OCI-LY3 (cell line): Measurements from ENCODE around the gene ASIC3.
A peak's percentile ranks its signal among the peaks of the same experiment; 100 is the strongest.

ENCODE experiments used
- H2AFZ ChIP-seq: fragments of 200-600, 300-600 bp; shearing (Covaris generic); 2 replicates; pipeline ENCODE4 v1.6.0; 2014; ENCODE audit warnings: antibody characterized with exemption, low read depth, low read length
- H3K27ac ChIP-seq: fragments of 200-600, 300-600 bp; sonication (generic); 2 replicates; pipeline ENCODE4 v1.5.1; 2014; ENCODE audit warnings: mild to moderate bottlenecking, low read length, moderate library complexity, mixed read lengths
- H3K27me3 ChIP-seq: fragments of 200-600, 300-600 bp; sonication (generic); 2 replicates; pipeline ENCODE4 v1.6.1; 2014; ENCODE audit warnings: low read depth, low read length, mixed read lengths
- H3K36me3 ChIP-seq: fragments of 200-600, 300-600 bp; sonication (generic); replicated peaks from 2 replicates; pipeline ENCODE3; 2014; ENCODE audit warnings: low read depth, low read length, mixed read lengths
- H3K4me1 ChIP-seq: fragments of 300-600, 200-600 bp; sonication (generic); 2 replicates; pipeline ENCODE4 v1.6.1; 2014; ENCODE audit warnings: low read length, mixed read lengths
- H3K4me2 ChIP-seq: fragments of 200-600, 300-600 bp; sonication (generic); 2 replicates; pipeline ENCODE4 v1.6.1; 2014; ENCODE audit warnings: low read length, mixed read lengths
- H3K4me3 ChIP-seq: fragments of 300-600, 200-600 bp; sonication (generic); 2 replicates; pipeline ENCODE4 v1.5.1; 2014; ENCODE audit warnings: antibody characterized with exemption, mild to moderate bottlenecking, low read length, moderate library complexity
- H3K79me2 ChIP-seq: fragments of 300-600, 200-600 bp; shearing (Covaris generic); 2 replicates; pipeline ENCODE4 v1.6.1; 2014; ENCODE audit warnings: mild to moderate bottlenecking, low read length, mixed read lengths
- H3K9ac ChIP-seq: fragments of 300-600, 200-600 bp; shearing (Covaris generic); 2 replicates; pipeline ENCODE4 v1.6.0; 2014; ENCODE audit warnings: mild to moderate bottlenecking, low read length, moderate library complexity
- H3K9me3 ChIP-seq: fragments of 200-600, 300-600 bp; shearing (Covaris generic); 2 replicates; pipeline ENCODE4 v1.6.1; 2014; ENCODE audit warnings: low read length, mixed read lengths; ENCODE audit not compliant: insufficient read depth
- H4K20me1 ChIP-seq: fragments of 200-600, 300-600 bp; sonication (generic); 2 replicates; pipeline ENCODE4 v1.6.1; 2016; ENCODE audit warnings: low read length, mixed read lengths; ENCODE audit not compliant: insufficient read depth
- CTCF ChIP-seq: fragments of 200-600, 300-600 bp; sonication (generic); IDR thresholded peaks from 2 replicates; pipeline ENCODE4 v1.5.1; 2014; ENCODE audit warnings: antibody characterized with exemption, low read length, low read depth
- EZH2phosphoT487 ChIP-seq: fragments of 200-600 bp; shearing (Covaris generic); IDR thresholded peaks from 2 replicates; pipeline ENCODE4 v1.6.1; 2018; ENCODE audit warnings: antibody characterized with exemption, mixed run types, low read depth

ASIC3 gene

GRCh38 chr7:151059367-151060112 is 11.2 kb downstream of the ASIC3 start, which contains the start of gene SLC4A2:
SLC4A2 (plus strand) TSS chr7:151059589; CDS start chr7:151061988, 2,399 bp downstream.
- H2AFZ ChIP-seq = peak within 1 kb of the TSS; percentile 49; the same call in 1 of the 2 replicates
- no peaks in the 10 kb centered on the region for H3K9me3 ChIP-seq
- peak; percentile 46 for TF ChIP-seq CTCF
- TF ChIP-seq EZH2phosphoT487 = no peak
- peaks cover 26% of the 10 kb centered on the region for H3K79me2 ChIP-seq
- peak within 1 kb of the TSS; percentile 99 for H3K4me2 ChIP-seq
- peaks cover 2% of the 10 kb centered on the region for H3K36me3 ChIP-seq
- H3K27ac ChIP-seq = peak within 1 kb of the TSS; percentile 72
- peaks cover 12% of the 10 kb centered on the region for H4K20me1 ChIP-seq
- peaks cover 16% of the 10 kb centered on the region for H3K4me1 ChIP-seq
- H3K4me3 ChIP-seq = peak within 1 kb of the TSS; percentile 90
- H3K9ac ChIP-seq = peak within 1 kb of the TSS; percentile 87
- H3K27me3 ChIP-seq = no peaks in the 10 kb centered on the region

- Histone ChIP-seq H3K4me3 (peak overlapping the region; percentile 90), H3K4me2 (peak overlapping the region; percentile 99), H3K36me3 (peaks cover 7% of the 10 kb centered on the region), H2AFZ (no peak overlapping the region), H3K27ac (peak overlapping the region; percentile 72), H3K4me1 (peaks cover 16% of the 10 kb centered on the region), H3K79me2 (peaks cover 26% of the 10 kb centered on the region), H3K27me3 (no peaks in the 10 kb centered on the region), H4K20me1 (peaks cover 12% of the 10 kb centered on the region), H3K9ac (peak overlapping the region; percentile 87), H3K9me3 (no peaks in the 10 kb centered on the region)
- TF ChIP-seq EZH2phosphoT487 (no peak), CTCF (no peak)
Observed at GRCh38 chr7:151060113-151060415, 11.7 kb downstream of the ASIC3 start.

- TF ChIP-seq CTCF (peak; percentile 29; the same call in 1 of the 2 replicates), EZH2phosphoT487 (no peak)
- Histone ChIP-seq H3K4me2 (peak overlapping the region; percentile 99), H4K20me1 (peaks cover 12% of the 10 kb centered on the region), H3K4me3 (peak overlapping the region; percentile 90), H3K9me3 (no peaks in the 10 kb centered on the region), H3K27ac (0 out of 2 replicates have a peak overlapping the region, but pooled peaks have one; percentile 72), H3K79me2 (peaks cover 26% of the 10 kb centered on the region), H3K4me1 (peaks cover 16% of the 10 kb centered on the region), H3K36me3 (peaks cover 10% of the 10 kb centered on the region), H2AFZ (no peak overlapping the region), H3K27me3 (no peaks in the 10 kb centered on the region), H3K9ac (peak overlapping the region; percentile 87)
Observed at GRCh38 chr7:151060416-151061212, 12.3 kb downstream of the ASIC3 start.
